Esophagus muscularis mucosa (tissue), 4 donors: ENCODE data around the gene CREB3L2. TPM values are rescaled to one million over a fixed set of nuclear protein-coding genes. Genes with fewer than 3 reads are reported as not detected.

Experiments used
- DNase-seq: peaks from one replicate; pipeline ENCODE4 v3.0.0-alpha.2; 2017; ENCODE audit errors: extremely low spot score
- H3K27ac ChIP-seq, 4 donors: fragments of 200-600 bp; sonication (generic); replicated peaks in 1 of 4; 1 replicate in 3 of 4; 2 replicates in 1 of 4; pipeline ENCODE4 v1.5.1; 2016 to 2019; ENCODE audit warnings: mild to moderate bottlenecking in 1 of 4
- H3K27me3 ChIP-seq, 4 donors: fragments of 200-600 bp; sonication (generic); one replicate each; pipeline versions ENCODE4 v1.5.1 to v1.6.0; 2016 to 2019
- H3K36me3 ChIP-seq, 4 donors: fragments of 200-600 bp; sonication (generic); one replicate each; pipeline ENCODE4 v1.5.1; 2016 to 2019
- H3K4me1 ChIP-seq, 4 donors: fragments of 200-600 bp; sonication (generic); one replicate each; pipeline ENCODE4 v1.5.1; 2016 to 2019
- H3K4me3 ChIP-seq, 4 donors: fragments of 200-600 bp; sonication (generic); 1 replicate in 2 of 4; 2 replicates in 2 of 4; pipeline ENCODE4 v1.5.1; 2016 to 2019; ENCODE audit warnings: mild to moderate bottlenecking in 4 of 4, moderate library complexity in 1 of 4
- H3K9me3 ChIP-seq, 4 donors: fragments of 200-600 bp; sonication (generic); 1 replicate in 3 of 4; 2 replicates in 1 of 4; pipeline ENCODE4 v1.5.1; 2016 to 2019
- EP300 ChIP-seq: sonication (generic); formaldehyde crosslinking; IDR thresholded peaks from one replicate; pipeline ENCODE4 v1.6.1; 2017; ENCODE audit warnings: antibody characterized with exemption
- POLR2A ChIP-seq: fragments of 450-650 bp; IDR thresholded peaks from one replicate; pipeline ENCODE4 v1.6.1; 2017; ENCODE audit warnings: antibody characterized with exemption, moderate library complexity, mild to moderate bottlenecking, low read depth
- POLR2AphosphoS5 ChIP-seq, 2 donors: sonication (generic); formaldehyde crosslinking; IDR thresholded peaks; one replicate each; pipeline ENCODE4 v1.6.1; 2017; ENCODE audit warnings: antibody characterized with exemption in 2 of 2
- whole genome bisulfite sequencing: methylation state at CpG from one replicate; pipeline ENCODE4 v1.1.5; 2018; 5-methylcytosine and 5-hydroxymethylcytosine counted together
- intact Hi-C: fragments of 100-400 bp; cut with DNase I; formaldehyde crosslinking; loops from one replicate; pipeline ENCODE4 v1.15.1; 2023
- total RNA-seq, 4 donors: library from RNA; depleted of rRNA; stranded (reverse); fragments of >200 nt; gene quantifications; one replicate each; pipeline versions ENCODE4 v1.1.0 to v1.2.1, GENCODE V29; 2016
- TF ChIP-seq, protein P1 (sequence below), 3 experiments: fragments of 200-600 bp in 2 of 3; fragments of 450-650 bp in 1 of 3; sonication (generic) in 2 of 3; IDR thresholded peaks; one replicate each; pipeline ENCODE4 v1.5.1; 2017 to 2019; ENCODE audit warnings: antibody characterized with exemption in 3 of 3, mild to moderate bottlenecking in 2 of 3, moderate library complexity in 1 of 3

CREB3L2 gene
- total RNA-seq, 4 donors from 2014 or later = 29.2 to 43.4 (median 37.1) TPM

GRCh38 chr7:137966641-137967142 lies 35.2 kb downstream of the CREB3L2 start:
- Histone ChIP-seq H3K4me3 (no peak overlapping the region), H3K4me1 (peaks cover 46 to 97% (median 82%) of the 10 kb centered on the region in 4 donors), H3K9me3 (no peaks in the 10 kb centered on the region), H3K27me3 (no peaks in the 10 kb centered on the region), H3K36me3 (no peaks in the 10 kb centered on the region), H3K27ac (peak overlapping the region in 2 of 4 donors; percentile 6 to 19)
- TF ChIP-seq EP300 (no peak), POLR2A (no peak), POLR2AphosphoS5 (IDR thresholded peaks at IDR 0.05) (no peak)
- TF ChIP-seq, protein P1, sequence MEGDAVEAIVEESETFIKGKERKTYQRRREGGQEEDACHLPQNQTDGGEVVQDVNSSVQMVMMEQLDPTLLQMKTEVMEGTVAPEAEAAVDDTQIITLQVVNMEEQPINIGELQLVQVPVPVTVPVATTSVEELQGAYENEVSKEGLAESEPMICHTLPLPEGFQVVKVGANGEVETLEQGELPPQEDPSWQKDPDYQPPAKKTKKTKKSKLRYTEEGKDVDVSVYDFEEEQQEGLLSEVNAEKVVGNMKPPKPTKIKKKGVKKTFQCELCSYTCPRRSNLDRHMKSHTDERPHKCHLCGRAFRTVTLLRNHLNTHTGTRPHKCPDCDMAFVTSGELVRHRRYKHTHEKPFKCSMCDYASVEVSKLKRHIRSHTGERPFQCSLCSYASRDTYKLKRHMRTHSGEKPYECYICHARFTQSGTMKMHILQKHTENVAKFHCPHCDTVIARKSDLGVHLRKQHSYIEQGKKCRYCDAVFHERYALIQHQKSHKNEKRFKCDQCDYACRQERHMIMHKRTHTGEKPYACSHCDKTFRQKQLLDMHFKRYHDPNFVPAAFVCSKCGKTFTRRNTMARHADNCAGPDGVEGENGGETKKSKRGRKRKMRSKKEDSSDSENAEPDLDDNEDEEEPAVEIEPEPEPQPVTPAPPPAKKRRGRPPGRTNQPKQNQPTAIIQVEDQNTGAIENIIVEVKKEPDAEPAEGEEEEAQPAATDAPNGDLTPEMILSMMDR (IDR thresholded peaks at IDR 0.05) = no peak
- no peak for DNase-seq
- intact Hi-C loops = no loop called here
- 67% methylated on average over 4 of the region's 4 CpGs for WGBS

DNA sequence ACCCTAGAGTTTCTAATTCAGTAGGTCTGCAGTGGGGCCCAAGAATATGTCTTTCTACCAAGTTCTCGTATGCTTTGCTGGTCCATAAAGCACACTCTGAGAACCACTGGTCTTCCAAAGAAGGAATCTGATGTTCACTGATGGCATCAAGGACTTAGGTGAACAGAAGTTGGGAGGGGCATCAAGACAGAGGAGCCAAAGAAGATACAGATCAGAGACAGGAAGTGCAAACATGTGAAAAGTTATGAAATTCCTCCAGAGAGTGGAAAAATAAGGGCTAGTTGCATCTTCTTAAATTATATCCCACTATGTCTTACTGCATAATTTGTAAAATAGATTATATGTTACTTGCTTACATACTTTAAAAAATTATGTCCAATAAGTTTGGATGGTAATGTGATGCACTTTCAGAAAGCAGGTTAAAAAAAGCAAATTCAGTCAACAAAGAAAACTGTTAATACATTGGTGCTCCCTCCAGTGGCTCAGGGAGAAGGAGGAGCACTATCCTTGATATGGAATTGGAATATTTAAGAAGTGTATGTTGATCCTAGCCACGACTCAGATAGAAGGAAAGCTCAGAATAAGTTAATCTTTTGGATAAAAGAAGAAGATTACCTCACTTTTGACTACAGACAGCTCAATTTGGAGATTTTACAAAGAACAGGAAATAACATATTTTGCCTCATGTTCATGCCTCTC lies 35.8 kb downstream of the CREB3L2 start:
- Histone ChIP-seq H3K36me3 (no peaks in the 10 kb centered on the region), H3K4me1 (peaks cover 45 to 97% (median 82%) of the 10 kb centered on the region in 4 donors), H3K27ac (no peak overlapping the region), H3K27me3 (no peaks in the 10 kb centered on the region), H3K4me3 (no peak overlapping the region), H3K9me3 (no peaks in the 10 kb centered on the region)
- intact Hi-C loops = no loop called here
- TF ChIP-seq EP300 (no peak), POLR2A (no peak)
- TF ChIP-seq, protein P1 (IDR thresholded peaks at IDR 0.05) = peak in 1 of 3 experiments; percentile 13
- DNase-seq = no peak
- 75% methylated on average over 2 of the region's 2 CpGs for WGBS

- 91% methylated on average over 14 of the region's 14 CpGs for WGBS
- Histone ChIP-seq H3K9me3 (no peaks in the 10 kb centered on the region), H3K27ac (no peak overlapping the region), H3K27me3 (no peaks in the 10 kb centered on the region), H3K4me3 (no peak overlapping the region), H3K4me1 (peaks cover 37 to 89% (median 73%) of the 10 kb centered on the region in 4 donors), H3K36me3 (no peaks in the 10 kb centered on the region)
- DNase-seq = no peak
- TF ChIP-seq EP300 (no peak), POLR2A (no peak), POLR2AphosphoS5 (IDR thresholded peaks at IDR 0.05) (no peak)
- TF ChIP-seq, protein P1 (IDR thresholded peaks at IDR 0.05) = no peak
- intact Hi-C loops = no loop called here
Observed at GRCh38 chr7:137964824-137965545, 36.9 kb downstream of the CREB3L2 start.

DNA sequence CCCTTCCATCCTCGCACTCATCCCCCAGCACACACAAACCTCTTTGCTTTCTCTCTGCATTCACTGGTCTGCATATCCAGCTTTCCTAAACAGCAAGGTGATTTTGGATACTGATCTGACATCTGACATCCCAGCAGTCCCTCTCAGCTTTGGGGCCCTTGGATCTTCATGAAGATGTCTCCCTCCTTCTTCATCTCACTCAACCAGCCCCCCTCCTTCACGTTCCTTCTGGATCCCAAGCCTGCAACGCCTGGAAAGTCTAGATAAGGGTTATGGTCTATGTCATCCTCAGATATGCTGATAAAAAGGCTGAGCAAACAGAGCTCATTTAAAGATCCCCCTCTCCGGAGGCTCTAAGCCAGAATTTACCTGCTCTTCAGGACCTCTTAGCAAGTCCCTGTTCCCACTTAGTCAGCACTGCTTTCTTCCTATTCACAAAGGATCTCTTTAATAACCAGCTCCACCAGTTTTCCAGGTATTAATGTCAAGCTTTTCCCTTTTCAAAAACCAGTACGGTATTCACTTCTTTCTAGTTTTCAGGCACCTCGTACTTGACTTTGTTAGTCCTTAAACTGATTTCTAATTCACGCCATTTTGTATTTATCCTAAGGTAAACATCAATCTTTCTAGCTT lies 38.9 kb downstream of the CREB3L2 start:
- no peak for DNase-seq
- WGBS = 86% methylated on average over 7 of the region's 7 CpGs
- no peak overlapping the region for H3K27ac ChIP-seq
- no peaks in the 10 kb centered on the region for H3K9me3 ChIP-seq
- no peaks in the 10 kb centered on the region for H3K36me3 ChIP-seq
- H3K27me3 ChIP-seq = no peaks in the 10 kb centered on the region
- no peak overlapping the region for H3K4me3 ChIP-seq
- intact Hi-C loops = no loop called here
- TF ChIP-seq POLR2AphosphoS5 (IDR thresholded peaks at IDR 0.05) (no peak), EP300 (no peak), POLR2A (no peak)
- TF ChIP-seq, protein P1 (IDR thresholded peaks at IDR 0.05) = no peak
- H3K4me1 ChIP-seq = peaks cover 28 to 86% (median 72%) of the 10 kb centered on the region in 4 donors
